GM12891 (cell line): ENCODE measurements around the gene TM4SF18.

Source experiments
- POLR2A ChIP-seq: IDR thresholded peaks from 2 replicates; pipeline ENCODE4 v1.6.1; 2011; ENCODE audit warnings: low read depth, low read length, control low read depth
- POLR2AphosphoS5 ChIP-seq: IDR thresholded peaks from 2 replicates; pipeline ENCODE4 v1.6.1; 2011; ENCODE audit warnings: low read depth, low read length, control low read depth
- SPI1 ChIP-seq: IDR thresholded peaks from 2 replicates; pipeline ENCODE4 v1.6.1; 2011; ENCODE audit warnings: low read depth, low read length, control low read depth

GRCh38 chr3:149363053-149363452 is 29.6 kb upstream of the TM4SF18 start:
- no peak for TF ChIP-seq POLR2A
- no peak for TF ChIP-seq SPI1
- TF ChIP-seq POLR2AphosphoS5 = no peak
